Measurements from ENCODE around the gene PIGS.
"Not testable (repeated sequence)": the region's sequence is repeated elsewhere in the genome, so short reads cannot be mapped to it uniquely, and the experiment has no call there.

Gene PIGS

DNA sequence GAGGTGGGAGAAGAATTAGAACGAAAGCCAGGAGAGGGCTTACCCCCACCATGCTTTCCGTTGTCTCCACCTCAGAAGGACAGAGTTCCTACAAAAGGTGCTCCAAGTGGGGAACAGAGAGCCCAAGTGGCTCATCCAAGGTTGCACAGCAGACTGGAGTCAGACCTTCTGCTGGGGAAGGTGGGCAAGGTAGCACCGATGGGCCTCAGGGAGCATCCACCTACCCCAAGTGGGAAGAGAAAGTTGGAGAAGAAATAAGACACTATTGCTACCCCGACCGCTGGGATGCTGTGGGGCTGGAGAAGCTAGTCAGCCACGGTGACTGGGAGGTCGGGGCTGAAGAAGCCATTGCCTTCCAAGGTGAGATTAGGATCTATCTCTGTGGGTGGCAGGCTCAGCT is 40.4 kb downstream of the PIGS start:
- no peak for DNase-seq

DNA sequence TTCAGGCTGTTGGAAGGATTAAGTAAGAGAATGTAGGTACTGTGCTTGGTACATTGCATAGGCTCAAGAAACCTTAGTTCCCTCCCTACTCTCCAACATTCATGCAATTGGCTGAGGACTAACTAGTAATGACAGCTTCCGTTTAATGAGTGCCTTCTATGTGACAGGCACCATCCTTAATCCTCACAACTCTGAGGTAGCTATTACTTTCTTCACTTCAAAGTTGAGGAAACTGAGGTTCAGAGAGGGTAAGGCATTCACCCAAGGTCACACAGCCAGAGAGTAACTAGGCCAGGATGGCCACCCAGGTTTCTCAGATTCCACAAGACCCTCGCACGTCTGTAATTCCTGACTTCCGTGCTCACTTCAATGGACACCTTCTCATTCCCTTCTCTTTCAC is 41.1 kb downstream of the PIGS start:
- no peak for DNase-seq

DNA sequence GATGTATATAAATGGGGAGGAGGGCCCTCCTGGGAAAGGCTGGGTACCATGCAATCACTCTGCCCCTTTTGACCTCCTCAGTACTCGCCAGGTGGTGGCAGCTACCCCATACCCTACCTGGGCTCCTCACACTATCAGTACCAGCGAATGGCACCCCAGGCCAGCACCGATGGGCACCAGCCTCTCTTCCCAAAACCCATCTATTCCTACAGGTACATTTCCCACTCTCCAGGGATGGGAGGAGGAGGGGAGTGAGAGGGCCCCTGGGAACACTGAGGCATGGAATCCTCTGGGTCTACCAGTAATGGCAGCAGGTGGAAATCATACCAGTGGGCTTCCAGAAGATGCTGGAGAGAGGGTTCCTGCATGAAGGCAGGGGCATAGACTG is 42.3 kb downstream of the PIGS start:
- no peak for DNase-seq

DNA sequence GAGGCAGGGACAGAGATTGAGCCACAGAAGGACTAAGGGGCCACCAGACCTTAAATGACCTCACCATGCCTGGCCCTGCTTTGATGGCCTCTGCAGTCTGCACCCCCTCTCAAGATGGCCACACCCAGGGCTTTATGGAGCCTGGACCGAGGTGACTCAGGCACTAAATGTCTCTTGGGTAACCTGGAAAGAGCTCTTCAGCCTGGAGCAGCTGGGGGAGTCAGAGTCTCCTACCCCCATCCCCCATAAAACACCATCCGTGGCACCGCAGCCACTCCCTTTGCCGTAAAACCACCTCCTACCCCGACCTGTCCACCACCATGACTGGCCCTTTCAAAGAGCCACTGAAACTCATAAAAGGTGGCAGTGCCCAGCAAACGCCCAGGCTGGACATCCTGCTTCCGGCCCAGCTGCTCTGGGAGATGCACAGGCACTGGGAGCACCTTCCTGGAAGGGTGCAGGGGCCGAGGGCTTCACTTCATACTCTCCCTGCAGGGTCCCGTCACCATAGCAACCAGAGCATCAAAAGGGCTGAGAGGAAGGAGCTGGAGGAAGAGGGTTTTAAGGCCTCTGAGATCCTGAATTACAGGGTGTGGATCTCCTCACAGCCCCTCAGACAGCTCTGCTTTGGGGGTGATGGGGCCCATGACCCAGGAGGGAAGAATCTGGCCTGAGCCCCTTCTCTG is 42.9 kb downstream of the PIGS start:
- DNase-seq: no peak

DNA sequence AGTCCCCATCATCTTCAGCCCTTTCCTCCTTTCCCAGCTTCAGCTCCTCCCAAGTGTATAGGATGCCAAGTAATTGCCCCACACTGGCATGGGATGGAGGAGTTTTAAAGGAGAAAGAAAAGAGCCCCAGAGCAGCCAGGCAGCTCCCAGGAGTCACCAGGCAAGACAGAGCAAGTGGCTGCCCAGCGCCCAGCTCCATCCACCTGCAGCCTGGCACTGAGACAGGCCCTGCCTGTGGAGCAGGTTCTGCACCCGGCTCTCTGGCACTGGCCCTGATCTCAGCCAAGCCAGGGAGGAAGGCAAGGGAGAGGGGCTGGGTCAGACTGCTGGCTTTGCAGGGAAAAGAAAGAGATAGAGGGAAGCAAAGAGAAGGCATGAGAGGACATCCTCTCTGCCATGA is 43.5 kb downstream of the PIGS start:
- DNase-seq: no peak

DNA sequence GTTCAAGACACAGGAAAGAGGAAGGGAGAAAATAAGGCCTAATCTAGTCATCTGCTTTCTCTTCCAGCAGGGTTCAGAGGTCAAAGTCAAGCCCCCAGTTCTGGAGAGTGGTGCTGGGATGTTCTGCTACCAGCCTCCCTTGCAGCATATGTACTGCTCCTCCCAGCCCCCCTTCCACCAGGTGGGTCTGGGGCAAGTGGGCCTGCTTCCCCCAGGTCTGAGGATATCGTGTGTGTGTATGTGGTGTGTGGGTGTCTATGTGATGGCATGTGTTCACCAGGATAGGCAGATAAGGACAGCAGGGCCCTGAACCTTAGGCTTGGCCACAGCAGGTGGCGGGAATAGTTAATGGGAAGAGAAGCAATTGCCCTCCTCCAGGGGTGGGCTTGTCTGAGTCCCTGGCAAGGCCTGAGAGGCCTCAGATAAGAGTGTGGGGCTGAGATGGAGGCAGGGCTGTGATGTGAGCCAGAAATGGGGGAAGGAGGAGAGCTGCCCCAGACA is 44.1 kb downstream of the PIGS start:
- DNase-seq: no peak

DNA sequence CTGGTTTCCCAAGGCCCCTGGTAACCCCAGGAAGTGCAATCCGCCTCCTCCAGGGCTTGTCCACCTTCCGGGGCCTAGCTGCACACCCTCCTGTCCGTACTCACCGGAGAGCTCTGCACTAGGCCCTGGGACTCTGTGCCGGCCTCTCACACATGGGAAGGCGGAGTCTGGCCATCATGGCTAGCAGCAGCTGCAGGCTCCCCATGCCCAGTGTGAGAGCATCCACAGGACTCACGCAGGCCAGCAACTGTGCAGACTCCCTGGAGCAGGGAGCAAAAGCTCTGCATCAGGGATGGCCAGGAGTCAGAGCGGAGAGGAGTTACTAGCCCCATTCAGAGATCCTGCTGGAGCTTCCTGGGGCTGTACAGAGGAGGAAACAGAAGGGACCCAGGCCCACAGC is 44.9 kb downstream of the PIGS start:
- DNase-seq: no peak

DNA sequence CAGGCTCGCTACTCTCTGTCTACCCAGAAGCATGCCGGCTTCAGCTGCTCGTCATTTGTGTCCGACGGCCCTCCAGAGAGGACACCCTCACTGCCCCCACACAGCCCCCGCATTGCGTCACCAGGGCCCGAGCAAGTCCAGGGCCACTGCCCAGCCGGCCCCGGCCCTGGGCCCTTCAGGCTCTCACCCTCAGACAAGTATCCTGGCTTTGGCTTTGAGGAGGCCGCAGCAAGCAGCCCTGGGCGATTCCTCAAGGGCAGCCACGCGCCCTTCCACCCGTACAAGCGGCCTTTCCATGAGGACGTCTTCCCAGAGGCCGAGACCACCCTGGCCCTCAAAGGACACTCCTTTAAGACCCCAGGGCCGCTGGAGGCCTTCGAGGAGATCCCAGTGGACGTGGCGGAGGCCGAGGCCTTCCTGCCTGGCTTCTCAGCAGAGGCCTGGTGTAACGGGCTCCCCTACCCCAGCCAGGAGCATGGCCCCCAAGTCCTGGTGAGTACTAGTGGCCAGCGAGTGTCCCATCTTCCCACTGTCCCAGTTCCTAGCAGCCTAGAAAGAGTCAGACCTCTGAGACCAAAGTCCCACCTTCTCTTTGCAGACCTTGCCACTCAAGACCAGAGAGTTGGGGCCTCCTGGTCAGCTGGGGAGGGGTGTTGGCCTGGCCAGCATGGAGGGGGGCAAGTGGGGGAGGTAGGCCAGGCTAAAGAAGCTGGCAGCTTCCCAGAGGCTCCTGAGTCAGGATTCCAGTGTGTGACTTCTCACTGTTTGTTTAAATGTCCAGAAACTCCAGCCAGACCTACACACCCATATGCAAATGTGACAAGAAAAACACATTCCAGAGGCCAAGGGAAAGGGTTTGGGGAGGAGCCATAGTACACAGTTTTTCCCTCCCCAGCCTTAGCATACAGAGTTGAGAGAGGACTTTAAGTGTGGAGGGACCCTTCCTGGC is 46.6 kb downstream of the PIGS start:
- DNase-seq: no peak

DNA sequence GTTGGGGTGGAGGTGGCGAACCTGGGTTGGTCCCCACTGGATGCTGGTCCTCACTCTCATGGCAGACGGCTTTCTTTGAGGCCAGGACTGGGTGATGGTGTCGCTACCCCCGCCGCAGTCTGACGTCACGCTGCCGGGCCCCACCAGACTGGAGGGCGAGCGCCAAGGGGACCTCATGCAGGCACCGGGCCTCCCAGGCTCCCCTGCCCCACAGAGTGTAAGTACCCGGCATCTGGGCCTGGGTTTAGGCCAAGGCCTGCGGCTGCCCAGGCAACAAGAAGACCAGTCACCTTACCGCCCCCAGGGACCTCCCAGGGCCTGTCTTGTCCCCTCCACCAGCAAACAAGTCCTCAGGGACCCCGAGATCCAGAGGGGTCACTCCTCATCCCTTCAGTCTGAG is 47.4 kb downstream of the PIGS start:
- no peak for DNase-seq

DNA sequence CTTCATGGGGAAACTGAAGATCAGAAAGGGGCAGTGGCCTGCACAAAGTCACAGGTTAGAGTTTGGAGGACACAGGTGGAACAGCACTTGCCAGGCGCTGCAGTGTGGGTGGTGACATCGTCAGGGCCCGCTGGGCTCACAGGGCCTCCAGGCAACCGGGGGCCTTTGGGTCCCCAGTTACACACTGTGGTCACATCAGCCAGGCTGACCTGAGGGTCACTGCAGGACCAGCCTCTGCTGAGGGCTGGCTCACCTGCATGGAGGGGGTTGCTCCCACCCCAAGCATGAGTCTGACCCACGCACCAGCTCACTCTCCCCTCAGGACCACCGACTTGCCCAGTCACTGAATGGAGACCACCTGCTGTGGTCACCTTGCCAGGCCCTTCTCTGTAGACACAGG is 48.1 kb downstream of the PIGS start:
- DNase-seq: no peak

DNA sequence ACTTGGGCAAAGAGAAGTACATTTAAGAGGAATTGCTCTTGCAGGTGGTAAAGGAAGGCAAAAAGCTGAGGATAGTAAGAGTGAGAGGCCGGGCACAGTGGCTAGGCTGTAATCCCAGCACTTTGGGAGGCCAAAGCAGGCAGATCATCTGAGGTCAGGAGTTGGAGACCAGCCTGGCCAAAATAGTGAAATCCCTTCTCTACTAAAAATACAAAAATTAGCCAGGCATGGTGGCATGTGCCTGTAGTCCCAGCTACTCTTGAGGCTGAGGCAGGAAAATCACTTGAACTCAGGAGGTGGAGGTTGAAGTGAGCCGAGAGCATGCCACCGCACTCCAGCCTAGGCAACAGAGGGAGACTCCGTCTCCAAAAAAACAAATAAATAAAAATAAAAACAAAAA is 49.0 kb downstream of the PIGS start:
- not testable (repeated sequence) for DNase-seq

DNA sequence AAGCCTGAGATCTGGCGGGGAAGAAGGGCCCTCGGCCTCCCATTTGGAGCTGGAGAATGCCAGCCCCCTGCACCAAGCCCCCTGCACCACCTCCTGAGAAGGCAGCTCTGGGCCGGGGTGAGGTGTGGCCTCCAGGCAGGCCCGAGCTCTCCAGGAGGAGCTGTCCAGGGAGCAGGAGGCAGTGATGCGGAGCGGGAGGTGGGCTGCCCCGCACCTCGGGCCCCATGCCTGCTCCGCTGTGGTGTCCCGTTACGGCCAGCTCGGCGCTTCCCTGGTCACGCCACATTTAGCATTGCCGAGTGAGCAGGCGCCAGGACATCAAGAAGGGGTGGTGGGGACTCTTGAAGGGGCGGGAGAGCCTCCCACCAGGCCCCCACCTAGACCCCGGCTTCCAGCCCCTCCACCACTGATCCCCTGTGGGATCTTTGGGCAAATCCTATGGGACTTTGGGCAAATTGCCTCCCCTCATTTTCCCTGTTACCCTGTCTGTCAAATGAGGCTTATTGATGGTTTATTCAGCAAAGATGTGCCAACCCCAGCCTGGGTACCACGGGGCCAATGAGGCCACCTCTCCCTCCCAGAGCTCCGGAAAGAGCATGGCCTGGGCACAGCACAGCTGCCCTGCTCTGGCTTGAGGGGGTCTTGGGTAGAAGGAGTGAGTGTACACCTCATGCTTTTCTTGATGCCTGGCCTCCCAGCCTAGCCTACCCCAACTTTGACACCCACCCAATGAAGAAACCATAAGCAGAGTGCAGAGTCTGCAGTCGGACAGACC is 49.8 kb downstream of the PIGS start:
- DNase-seq: no peak

DNA sequence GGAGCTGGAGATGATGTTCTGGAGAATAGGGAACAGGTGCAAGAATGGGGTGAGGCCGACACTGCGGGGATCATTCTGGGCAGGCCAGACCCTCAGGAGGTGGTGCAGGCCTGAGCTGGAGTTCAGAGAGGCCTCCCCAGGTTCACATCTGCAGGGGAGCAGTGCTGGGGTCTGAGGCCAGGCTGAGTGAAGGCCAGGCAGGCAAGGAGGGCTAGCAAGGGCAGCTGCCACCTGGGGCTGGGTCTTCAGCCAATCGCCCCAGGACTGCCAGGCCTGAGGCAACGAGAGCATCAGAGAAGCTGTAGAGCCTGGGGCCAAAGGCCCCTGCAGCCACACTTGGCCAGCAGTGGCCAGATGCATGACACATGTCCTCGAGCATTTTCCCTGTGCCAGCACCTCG is 50.6 kb downstream of the PIGS start:
- DNase-seq: no peak

DNA sequence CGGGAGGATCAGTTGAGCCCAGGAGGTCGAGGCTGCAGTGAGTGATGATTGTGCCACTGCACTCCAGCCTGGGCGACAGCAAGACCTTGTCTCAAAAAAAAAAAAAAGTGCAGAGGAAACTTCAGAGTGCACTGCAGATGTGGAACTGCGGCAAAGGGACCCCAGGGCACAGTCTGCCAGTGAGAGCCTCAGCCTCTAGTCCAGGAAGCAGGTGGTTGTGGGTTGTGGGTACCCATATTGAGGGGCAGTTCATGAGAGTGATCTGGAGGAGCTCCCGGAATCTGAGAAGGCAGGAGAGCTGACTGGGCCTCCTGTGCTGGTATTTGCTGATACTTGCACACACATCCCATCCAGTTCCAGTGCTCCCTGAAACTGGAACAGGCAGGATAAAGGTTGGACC is 52.1 kb downstream of the PIGS start:
- no peak for DNase-seq

DNA sequence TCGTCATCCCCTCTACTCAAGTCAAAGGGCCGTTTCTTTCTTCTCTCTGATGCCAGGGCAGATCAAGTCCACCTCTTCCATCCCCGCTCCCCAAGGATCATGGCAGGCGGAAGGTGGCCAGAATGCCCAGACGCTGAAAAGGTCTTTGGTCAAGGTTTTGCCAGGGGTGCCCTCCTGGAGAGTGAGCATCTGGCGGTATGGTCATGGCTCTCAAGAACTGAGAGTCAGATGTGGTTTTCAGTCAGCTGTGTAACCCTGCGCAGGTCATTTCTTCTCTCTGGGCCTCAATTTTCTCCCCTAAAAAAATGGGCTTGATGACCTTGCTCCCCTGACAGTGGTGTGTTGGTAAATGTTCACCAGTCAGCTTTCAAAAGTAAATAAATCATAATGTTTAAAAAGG is 52.7 kb downstream of the PIGS start:
- DNase-seq: no peak

DNA sequence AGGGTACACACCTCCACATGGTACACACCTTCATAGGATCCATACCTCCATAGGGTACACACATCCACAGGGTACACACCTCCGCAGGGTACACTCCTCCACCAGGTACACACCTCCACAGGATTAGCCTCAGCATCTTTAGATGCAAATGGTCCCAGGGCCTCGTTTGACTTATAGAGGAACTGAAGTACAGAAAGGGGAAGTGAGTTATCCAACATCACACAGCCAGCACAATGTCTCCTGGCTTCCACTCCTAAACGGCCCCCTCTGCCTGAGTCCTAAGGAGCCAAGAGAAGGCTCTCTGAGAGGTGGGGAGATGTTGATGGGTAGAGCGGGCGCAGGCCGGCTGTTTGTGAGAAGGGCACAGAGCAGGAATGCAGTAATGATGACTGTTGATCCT is 53.2 kb downstream of the PIGS start:
- no peak for DNase-seq

DNA sequence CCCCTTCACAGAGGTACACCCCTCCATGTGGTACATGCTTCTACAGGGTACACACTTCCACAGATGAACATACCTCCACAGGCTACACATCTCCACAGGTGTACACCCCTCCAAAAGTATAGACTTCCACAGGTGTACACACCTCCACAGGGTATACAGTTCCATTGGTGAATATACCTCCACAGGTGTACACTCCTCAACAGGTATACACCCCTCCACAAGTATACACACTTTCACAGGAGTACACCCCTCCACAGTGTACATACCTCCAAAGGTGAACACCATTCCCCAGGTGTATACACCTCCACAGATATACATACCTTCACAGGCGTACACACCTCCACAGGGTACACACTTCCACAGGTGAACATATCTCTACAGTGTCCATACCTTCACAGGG is 55.8 kb downstream of the PIGS start:
- no peak for DNase-seq

DNA sequence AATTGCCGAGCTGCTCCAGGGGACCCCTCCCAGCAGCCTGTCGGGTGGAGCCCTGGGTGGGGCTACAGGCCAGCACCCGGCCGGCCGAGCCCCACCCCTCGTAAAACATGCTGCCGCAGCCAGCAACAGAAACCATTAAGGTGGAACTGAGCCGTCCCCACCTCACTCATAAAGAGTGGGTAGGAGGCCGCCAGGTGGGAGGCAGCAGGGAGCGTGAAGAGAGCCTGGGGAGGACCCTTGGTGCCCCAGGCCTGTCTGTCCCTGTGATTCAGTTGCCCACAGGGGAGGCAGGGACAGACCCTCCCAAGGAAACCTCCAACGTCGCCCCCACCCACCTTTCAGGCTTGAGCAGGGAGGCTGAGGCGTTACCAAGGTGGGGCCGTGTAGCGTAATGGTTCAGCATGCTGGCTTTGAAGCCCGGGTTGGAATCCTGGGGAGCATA is 56.7 kb downstream of the PIGS start:
- no peak for DNase-seq

DNA sequence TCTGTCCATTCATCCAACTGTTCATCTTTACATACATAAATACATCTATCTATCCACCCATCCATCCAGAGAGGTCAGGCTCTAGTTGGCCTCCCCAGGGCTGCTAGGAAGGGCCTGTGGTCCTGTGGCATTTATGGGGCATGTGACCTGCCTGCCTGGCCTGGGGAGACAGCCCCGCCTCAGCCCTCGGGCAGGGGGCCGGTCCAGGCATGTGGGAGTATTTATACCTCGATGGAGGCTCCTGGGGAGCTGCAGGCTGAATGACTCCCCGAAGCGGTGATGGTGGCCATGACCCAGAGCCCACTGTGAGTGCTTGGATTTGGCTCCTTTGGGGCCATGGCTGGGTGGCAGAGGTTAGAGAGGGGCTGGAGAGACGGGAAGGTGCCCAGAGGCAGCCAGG is 57.8 kb downstream of the PIGS start:
- DNase-seq: no peak

DNA sequence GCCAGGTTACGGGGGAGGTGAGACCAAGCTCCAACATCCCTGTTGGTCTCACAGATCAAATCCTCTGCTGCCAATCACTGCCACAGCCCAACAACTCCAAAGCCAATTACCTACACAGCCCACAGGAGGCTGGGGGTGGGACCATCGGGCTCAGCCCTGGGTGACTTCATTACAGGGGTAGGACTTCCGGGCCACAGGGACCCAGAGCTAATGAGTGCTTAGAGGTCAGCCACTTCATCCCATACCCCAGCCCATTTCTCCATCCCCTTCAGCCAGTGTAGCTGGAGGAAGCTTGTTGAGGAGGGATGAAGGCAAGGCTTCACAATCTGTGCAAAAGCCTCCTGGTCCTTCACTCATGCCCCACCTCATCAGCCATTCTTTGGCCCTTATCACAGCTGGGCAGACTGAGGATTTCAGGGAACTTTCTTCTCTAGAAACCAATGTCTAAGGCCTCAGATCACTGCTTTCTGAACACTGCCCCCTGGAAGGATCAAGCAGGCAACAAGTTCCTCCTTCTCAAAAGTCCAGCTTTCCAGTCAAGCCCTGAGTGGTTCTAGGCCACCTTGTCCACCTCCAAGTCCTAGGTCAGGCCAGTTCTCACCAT is 59.4 kb downstream of the PIGS start:
- DNase-seq: no peak

DNA sequence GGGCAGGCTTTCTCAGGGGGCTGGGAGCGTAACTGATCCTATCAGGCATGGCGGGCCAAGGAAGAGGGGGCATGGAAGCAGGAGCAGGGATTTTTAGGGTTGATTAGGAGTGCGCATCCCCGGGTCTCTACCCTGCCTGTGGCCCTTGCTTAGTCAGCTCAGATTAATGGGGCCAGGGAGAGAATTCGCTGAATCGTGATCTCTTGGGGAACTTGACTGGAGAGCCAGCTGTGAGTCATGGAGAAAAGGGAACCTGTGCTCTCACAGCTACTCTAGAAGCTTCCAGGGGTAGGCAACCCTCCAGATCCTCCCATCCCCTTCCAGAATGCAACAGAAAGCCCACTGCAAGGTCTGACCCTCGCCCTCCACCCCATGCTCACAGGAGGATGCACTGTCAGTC is 61.5 kb downstream of the PIGS start:
- no peak for DNase-seq
